Measurements from ENCODE around the gene KRTAP3-2.
A peak's percentile ranks its signal among the peaks of the same experiment; 100 is the strongest.
"Not testable (repeated sequence)": the region's sequence is repeated elsewhere in the genome, so short reads cannot be mapped to it uniquely, and the experiment has no call there.

The KRTAP3-2 gene

DNA sequence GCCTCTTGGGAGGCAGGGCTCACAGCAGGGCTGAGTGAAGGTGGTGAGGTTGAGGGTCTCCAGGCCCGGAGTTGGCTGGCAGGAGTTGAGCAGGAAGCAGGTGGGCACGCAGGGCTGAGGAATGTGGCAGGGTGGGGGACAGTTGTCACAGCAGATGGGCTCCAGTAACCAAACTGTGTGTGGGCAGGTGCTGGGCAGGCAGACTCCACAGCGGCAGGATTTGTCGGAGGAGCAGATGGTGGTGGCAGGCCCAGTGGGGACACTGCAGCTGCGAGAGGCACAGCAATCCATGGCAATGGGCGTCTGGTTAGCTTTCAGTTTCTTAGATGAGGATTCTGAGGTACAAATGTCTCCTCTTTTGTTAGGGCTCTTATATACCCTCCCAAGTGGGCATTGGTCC, at the start of gene KRTAP3-2:
TSS of gene KRTAP3-2 (minus strand) at position 344 of the 400 bp plus-strand sequence. CDS start at position 291, 53 bp downstream.
- not testable (repeated sequence) for DNase-seq (ENCODE audit: low spot score)

DNA sequence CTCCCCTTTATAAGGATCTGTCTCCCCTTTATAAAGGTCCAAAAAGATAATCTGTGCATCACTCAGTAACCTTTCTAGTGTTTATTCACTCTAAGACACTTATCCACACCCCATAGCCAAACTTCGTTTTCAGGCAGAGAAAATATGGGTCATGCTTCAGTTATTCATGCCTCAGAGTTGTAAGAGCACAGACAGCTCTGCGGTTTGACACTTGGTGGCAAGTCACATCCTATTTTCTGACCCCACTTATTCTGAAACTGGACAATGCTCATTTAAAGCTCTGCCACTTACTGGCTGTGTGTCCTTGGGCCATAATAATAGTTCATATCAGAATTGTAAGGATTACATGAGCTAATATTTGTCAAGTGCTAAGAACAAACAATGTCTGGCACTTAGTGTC, 49.4 kb upstream of the KRTAP3-2 start:
- peak; percentile 67 for DNase-seq (ENCODE audit: low spot score)

DNA sequence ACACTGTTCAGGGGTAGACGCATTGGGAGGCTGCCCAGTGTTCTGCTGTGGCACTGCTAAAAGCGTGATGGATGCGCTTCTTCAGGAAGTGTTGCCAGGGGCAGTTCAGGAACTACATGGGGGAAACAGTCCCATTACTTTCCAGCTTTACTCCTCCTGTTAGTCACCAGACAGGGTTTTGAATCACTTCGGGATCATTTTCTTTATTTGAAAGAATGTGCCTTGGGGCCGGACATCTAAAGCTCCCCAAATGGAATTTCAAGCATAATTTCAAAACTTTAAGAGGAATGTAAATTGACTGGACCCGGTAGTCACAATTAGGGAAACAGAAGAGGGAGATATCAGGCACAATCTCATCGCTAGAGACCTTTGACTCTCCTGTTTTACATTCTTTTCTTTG, 48.7 kb upstream of the KRTAP3-2 start:
- peak; percentile 79 for DNase-seq (ENCODE audit: low spot score)

DNA sequence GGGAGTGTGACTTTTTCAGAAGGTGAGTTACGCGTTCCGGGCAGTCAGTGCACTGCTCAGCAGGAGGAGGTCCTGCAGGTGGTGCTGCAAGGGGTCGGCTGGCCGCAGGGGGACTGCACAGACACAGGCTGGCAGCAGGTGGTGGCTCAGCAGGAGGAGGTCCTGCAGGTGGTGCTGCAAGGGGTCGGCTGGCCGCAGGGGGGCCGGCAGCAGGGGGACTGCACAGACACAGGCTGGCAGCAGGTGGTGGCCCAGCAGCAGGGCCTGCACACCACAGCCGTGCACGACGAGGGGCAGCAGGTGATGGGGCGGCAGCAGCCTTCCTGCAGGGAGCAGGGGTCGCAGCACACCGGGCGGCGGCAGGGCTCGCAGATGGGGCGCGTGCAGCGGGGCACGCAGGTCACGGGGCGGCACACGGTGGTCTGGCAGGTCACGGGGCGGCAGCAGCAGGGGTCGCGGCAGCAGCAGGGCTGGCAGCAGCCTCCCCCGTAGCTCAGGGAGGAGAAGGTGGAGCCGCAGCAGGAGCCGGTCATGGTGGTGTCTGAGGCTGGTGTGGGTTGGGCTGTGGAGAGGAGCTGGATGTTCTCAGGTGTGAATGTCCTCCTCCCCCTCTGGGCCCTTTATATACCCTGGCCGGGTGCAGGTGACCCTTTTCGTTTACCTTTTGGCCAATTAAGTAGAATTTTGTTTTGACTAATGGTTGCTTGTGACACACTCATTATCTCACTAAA, 47.2 kb upstream of the KRTAP3-2 start, which contains the start of gene KRTAP2-1:
TSS of gene KRTAP2-1 (minus strand) at position 582 of the 731 bp plus-strand sequence. CDS start at position 533, 49 bp downstream.
- not testable (repeated sequence) for DNase-seq (ENCODE audit: low spot score)

DNA sequence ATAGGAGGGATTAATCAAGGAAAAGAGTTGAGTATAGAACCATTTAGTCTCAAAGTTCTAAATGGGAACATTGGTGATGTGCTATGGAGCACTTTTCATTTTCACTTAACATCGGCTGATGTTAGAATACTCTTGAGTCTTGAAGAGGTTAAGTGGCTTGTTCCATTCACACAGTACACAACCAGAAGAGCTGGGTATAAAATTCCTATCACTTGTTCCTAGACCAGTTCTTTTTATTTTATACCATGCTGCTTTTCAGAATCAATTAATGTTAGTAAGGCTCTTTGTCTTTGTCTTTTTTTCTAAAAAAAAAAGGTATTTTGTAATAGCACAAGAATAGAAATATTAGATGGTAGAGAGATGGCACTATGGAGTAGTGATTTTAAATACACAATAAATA, 43.2 kb upstream of the KRTAP3-2 start:
- no peak for DNase-seq (ENCODE audit: low spot score)

DNA sequence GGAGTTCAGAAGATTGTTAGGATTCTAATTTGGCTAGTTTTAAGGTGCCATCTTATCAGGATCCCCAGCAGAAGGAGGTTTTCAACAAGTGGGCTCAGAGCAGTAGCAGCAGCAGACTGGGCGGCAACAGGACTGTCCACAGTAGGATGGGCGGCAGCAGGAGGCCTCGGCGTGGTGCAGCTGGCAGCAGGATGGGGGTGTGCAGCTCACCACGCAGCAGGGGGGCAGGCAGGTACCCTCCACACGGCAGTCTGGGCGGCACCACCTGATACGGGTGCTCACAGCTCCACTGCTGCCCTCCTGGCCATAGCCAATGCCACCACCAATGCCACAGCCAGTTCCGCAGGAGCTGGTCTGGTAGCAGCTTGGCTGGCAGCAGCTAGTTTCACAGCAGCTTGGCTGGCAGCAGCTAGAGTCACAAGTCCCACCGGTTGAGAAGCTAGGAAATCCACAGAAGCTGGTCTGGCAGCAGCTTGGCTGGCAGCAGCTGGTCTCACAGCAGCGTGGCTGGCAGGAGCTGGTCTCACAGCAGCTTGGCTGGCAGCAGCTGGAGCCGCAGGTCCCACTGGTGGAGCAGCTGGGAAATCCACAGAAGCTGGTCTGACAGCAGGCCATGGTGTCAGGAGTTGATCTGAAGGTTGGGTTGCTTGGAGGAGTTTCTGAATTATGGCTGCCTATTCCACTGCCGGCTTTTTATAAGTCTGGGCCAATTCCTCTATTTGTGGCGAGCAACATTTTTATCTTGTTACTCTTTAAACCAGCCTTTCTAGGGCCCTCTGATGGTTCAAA, 41.3 kb upstream of the KRTAP3-2 start, which contains the start of gene KRTAP1-1:
TSS of gene KRTAP1-1 (minus strand) at position 668 of the 789 bp plus-strand sequence. CDS start at position 615, 53 bp downstream.
- peak; percentile 43 for DNase-seq (ENCODE audit: low spot score)

DNA sequence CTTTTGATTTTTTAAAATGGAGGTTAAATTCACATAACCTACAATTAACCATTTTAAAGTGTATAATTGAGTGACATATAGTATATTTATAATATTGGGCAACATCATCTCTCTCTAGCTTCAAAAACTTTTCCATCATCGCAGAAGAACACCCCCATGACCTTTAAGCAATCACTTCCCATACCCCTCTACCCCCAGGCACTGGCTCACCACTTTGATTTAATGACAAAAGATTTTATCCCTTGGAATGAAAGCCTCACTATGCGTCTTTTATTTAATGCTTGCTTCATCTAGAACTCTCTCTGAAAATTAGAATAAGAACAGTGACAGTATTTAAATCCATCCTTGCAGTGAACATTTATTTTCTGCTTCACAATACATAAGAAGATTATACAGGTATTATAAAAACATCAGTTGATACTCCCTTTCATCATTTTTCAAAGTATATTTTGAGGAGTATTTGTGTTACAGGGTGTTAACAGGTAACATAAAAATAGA, 38.2 kb upstream of the KRTAP3-2 start:
- DNase-seq (ENCODE audit: low spot score): no peak

DNA sequence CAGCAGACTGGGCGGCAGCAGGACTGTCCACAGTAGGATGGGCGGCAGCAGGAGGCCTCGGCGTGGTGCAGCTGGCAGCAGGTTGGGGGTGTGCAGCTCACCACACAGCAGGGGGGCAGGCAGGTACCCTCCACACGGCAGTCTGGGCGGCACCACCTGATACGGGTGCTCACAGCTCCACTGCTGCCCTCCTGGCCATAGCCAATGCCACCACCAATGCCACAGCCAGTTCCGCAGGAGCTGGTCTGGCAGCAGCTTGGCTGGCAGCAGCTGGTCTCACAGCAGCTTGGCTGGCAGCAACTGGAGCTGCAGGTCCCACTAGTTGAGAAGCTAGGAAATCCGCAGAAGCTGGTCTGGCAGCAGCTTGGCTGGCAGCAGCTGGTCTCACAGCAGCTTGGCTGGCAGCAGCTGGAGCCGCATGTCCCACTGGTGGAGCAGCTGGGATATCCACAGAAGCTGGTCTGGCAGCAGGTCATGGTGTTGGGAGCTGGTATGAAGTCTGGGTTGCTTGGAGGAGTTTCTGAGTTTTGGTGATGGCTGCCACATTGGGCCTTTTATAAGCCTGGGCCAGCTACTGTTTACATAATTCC, 34.7 kb upstream of the KRTAP3-2 start, which contains the start of gene KRTAP1-3:
TSS of gene KRTAP1-3 (minus strand) at position 529 of the 590 bp plus-strand sequence. CDS start at position 476, 53 bp downstream.
- not testable (repeated sequence) for DNase-seq (ENCODE audit: low spot score)

DNA sequence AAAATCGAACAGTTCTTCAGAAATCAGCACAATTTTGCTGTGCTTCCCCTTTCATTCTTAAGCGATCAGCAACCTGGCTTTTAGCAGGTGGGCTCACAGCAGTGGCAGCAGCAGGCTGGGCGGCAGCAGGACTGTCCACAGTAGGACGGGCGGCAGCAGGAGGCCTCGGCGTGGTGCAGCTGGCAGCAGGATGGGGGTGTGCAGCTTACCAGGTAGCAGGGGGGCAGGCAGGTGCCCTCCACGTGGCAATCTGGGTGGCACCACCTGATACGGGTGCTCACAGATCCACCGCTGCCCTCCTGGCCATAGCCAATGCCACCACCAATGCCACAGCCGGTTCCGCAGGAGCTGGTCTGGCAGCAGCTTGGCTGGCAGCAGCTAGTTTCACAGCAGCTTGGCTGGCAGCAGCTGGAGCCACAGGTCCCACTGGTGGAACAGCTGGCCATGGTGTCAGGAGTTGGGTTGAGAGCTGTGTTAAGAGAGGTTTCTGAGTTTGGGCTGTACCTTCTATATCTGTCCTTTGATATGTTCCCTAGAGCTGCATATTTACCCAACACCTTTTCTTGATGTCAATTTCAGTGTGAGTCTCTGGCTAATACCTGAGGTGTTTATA, 30.0 kb upstream of the KRTAP3-2 start, which contains the start of gene KRTAP1-4:
TSS of gene KRTAP1-4 (minus strand) at position 563 of the 613 bp plus-strand sequence. CDS start at position 446, 117 bp downstream.
- no peak for DNase-seq (ENCODE audit: low spot score)

DNA sequence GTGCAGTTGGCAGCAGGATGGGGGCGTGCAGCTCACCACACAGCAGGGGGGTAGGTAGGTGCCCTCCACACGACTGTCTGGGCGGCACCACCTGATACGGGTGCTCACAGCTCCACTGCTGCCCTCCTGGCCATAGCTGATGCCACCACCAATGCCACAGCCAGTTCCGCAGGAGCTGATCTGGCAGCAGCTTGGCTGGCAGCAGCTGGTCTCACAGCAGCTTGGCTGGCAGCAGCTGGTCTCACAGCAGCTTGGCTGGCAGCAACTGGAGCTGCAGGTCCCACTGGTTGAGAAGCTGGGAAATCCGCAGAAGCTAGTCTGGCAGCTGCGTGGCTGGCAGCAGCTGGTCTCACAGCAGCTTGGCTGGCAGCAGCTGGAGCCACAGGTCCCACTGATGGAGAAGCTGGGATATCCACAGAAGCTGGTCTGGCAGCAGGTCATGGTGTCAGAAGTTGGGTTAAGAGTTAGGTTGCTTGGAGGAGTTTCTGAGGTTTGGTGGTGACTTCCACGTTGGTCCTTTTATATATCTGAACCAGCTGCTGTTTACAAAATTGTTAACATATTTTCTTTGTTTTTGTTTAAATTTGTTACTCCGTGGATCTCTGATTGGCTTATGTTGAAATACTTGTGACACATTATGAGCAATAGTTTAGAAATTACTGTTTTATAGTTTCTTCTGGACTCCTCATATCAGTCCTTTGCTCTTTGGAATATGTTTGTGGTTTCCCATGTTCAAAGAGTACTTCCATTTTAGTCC, 27.2 kb upstream of the KRTAP3-2 start, which contains the start of gene KRTAP1-5:
TSS of gene KRTAP1-5 (minus strand) at position 494 of the 757 bp plus-strand sequence. CDS start at position 441, 53 bp downstream.
- DNase-seq (ENCODE audit: low spot score): peak; percentile 59

DNA sequence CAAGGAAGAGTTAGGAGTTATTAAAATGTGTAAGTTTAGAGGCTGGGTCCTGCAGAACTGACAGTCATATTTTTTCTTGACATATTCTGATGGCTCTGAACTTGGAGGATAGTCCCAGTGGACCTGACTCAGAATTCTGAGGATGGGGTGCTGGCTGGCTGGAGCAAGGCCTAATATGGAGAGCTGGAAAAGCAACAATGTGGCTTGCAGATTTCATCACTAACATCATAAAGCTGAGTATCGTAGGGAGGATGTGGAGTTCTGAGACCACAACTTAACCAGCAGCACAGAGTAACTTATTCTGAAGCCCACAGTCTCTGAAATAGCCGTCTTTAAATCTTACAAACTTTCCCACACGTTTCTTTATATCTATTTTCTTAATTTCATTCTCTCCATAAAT, 25.0 kb upstream of the KRTAP3-2 start:
- no peak for DNase-seq (ENCODE audit: low spot score)

DNA sequence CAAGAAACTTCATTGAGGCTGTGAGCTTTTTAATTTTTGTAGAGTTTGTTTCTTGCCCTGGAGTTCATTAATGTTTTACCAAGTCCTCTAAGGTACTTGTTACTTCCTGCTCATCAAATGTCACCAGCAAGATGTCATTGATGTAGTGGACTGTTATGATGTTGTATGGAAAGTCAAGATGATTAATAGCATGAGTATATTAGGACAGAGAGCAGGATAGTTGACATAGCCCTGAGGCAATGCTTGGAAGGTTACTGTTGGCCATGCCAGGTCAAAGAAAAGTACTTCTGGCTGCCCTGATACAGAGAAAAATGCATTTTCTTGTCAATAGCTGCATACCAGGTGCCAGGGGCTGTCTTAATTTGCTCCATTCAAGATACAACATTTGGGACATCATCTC, 20.6 kb upstream of the KRTAP3-2 start:
- DNase-seq (ENCODE audit: low spot score): no peak

DNA sequence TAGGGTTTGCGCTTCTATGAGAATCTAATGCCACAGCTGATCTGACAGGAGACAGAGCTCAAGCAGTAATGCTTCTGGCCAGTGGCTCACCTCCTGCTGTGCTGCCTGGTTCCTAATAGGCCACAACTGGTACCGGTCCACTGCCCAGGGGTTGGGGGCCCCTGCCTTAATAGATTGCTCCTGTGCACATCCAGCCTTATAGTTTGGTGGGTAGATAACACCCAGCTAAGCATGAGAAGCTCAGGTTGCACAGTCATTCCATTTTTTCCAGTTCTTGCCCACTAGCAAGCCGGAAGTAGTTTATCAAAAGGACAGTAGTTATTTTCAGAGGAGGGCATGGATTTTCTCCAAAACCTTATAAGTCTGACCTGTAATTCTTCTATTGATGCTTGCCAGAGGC, 19.7 kb upstream of the KRTAP3-2 start:
- DNase-seq (ENCODE audit: low spot score): no peak

DNA sequence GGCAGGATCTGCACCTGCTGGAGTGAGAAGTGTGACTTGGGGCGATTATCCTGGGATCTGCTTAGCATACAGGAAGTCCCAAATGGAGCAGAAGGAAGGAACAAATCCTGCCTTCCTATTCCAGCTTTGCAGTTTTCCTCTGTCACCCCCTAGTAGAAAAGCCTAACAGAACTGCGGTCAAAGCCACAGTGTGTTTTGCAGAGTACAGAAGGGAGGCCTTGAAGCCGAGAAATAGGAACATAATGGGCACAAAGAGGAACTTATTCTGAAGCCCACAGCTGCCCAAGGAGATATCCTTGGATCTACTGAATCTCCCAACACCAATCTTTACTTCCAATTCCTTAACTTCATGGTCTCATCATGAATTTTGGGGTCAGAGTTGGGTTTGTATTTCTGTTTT, 18.8 kb upstream of the KRTAP3-2 start:
- DNase-seq (ENCODE audit: low spot score): no peak

DNA sequence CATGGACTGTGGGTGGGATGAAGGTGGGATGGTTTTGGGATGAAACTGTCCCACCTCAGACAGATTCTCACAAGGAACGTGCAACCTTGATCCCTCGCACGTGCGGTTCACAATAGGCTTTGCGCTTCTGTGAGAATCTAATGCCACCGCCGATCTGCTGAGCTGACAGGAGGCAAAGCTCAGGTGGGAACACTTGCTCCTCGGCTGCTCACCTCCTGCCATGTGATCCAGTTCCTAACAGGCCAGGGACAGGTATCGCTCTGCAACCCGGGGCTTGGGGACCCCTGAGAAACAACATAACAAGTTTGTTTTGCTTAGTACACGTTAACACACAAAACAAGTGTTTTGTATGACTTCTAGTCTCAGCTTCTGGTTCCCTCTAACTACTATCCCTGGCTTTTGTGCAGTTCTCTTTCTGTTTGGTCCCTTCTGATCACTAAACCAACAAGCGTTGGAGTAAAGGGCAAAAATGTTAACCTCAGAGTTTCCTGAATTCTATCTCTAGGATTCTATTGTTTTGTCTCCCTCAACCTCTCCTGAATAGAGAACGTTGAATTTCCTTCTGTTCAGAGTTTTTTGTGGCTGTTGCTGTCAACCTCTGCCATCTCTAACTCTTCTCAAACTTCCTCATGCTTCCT, 17.0 kb upstream of the KRTAP3-2 start:
- DNase-seq (ENCODE audit: low spot score): no peak

DNA sequence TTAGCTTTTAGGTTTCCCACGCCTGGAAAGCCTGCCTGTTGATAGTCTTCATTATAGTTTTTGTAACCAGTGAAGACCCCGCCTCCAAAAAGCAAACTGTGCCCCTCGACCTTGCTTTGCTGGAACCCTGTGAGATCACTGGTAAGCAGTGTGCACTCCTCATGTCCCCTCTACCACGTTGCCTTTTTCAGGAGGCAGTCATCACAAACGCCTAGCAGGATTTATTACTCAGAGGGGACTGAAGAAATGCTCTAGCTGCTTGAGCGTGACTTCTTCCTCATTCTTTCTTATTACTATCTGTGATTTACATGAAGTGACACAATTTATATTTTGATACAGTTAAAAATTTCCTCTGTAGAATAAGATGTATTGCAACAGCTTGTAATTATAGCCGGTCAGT, 15.7 kb upstream of the KRTAP3-2 start:
- DNase-seq (ENCODE audit: low spot score): no peak

DNA sequence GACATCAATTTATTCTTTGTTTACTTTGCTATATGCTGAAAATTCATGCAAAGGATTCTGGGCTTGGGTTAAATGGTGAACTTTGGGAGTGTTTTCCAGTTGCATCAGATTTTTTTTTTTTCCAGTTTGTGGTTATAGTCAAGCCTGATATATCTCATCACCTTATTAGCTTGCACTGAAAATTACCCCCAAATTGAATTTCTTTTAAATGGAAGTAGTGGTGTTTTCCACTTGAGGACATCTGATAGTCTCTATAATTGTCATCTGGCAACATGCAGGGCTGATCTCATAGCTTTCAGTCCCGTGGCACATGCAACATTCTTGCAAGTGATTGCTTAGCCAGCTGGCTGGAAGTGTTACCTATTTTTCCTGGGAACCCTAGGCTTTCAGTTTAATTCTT, 13.9 kb upstream of the KRTAP3-2 start:
- peak; percentile 69 for DNase-seq (ENCODE audit: low spot score)

DNA sequence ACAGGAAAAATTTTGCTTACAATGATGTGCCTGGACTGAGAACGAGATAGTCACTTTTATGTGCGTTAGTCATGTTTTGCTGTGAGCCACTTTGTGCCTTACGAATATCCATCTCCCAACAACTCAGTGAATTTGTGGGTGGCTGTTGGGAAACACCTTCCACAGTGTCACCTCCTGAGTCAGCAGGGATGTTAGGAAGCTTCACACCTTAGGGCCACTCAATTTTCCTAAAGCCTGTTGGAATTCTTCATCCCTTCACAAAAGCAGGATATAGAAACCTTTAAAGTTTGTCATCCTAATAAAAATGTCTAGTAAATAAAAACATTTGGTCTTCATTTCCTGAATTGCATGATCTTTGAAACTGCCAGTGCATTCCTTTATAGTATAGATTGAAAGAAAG, 13.5 kb upstream of the KRTAP3-2 start:
- peak; percentile 19 for DNase-seq (ENCODE audit: low spot score)

DNA sequence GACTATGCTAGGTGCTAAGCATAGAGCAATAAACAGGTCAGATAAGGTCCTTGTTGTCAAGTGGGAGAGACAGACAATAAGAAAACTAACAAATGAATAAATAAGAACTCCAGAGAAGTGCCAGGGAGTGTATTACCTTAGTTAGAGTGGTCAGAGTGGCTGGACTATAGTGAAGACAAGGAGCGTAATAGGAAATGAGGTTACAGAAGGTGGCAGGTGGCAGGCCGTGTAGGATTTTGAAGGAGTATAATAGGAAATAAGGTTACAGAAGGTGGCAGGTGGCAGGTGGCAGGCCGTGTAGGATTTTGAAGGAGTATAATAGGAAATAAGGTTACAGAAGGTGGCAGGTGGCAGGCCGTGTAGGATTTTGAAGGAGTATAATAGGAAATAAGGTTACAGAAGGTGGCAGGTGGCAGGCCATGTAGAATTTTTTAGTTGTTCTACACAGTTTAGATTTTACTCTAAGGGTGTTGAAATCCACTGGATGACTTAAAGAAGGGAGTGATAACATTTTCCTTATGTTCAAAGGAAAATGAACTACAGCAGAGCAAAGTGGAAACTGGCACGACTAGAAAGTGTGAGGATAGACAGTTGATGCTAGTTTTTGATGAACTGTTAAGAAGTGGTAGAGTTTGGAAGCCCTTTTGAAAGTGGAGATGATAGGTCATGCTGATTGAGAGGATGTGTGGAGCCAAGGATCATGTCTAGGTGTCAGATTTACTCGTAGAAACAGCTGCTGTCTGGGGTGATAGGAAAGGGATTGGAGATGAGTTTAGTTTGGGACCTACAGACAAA, 12.8 kb upstream of the KRTAP3-2 start:
- DNase-seq (ENCODE audit: low spot score): no peak

All from AG20443 (cell line).